Measurements from ENCODE around the gene AUTS2. TPM values are rescaled to one million over a fixed set of nuclear protein-coding genes. Genes with fewer than 3 reads are reported as not detected.

The AUTS2 gene
- total RNA-seq, 6 donors from 2014 or later = 38.9 to 151 (median 55.8) TPM

- Histone ChIP-seq H3K36me3 (no peaks in the 10 kb centered on the region), H3K4me3 (no peak overlapping the region), H3K4me1 (no peaks in the 10 kb centered on the region), H3K27ac (no peak overlapping the region), H3K27me3 (no peaks in the 10 kb centered on the region), H3K9me3 (no peaks in the 10 kb centered on the region)
- DNase-seq = no peak
- 92 to 96% methylated on average over 3 of the region's 3 CpGs for WGBS, 2 donors
- TF ChIP-seq, protein P1, sequence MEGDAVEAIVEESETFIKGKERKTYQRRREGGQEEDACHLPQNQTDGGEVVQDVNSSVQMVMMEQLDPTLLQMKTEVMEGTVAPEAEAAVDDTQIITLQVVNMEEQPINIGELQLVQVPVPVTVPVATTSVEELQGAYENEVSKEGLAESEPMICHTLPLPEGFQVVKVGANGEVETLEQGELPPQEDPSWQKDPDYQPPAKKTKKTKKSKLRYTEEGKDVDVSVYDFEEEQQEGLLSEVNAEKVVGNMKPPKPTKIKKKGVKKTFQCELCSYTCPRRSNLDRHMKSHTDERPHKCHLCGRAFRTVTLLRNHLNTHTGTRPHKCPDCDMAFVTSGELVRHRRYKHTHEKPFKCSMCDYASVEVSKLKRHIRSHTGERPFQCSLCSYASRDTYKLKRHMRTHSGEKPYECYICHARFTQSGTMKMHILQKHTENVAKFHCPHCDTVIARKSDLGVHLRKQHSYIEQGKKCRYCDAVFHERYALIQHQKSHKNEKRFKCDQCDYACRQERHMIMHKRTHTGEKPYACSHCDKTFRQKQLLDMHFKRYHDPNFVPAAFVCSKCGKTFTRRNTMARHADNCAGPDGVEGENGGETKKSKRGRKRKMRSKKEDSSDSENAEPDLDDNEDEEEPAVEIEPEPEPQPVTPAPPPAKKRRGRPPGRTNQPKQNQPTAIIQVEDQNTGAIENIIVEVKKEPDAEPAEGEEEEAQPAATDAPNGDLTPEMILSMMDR (IDR thresholded peaks at IDR 0.05) = no peak
- TF ChIP-seq POLR2AphosphoS5 (IDR thresholded peaks at IDR 0.05) = no peak
- no peak for TF ChIP-seq EP300 (IDR thresholded peaks at IDR 0.05)
- TF ChIP-seq POLR2A (IDR thresholded peaks at IDR 0.05) = no peak
- no peak for ATAC-seq (ENCODE audit: low FRiP score in 2 of 2)
Observed at GRCh38 chr7:70578131-70578530, 979.9 kb downstream of the AUTS2 start.

- Histone ChIP-seq H3K36me3 (no peaks in the 10 kb centered on the region), H3K4me1 (no peaks in the 10 kb centered on the region), H3K27me3 (no peaks in the 10 kb centered on the region), H3K4me3 (no peak overlapping the region), H3K27ac (no peak overlapping the region), H3K9me3 (no peaks in the 10 kb centered on the region)
- TF ChIP-seq EP300 (IDR thresholded peaks at IDR 0.05) (no peak), POLR2AphosphoS5 (IDR thresholded peaks at IDR 0.05) (no peak), POLR2A (IDR thresholded peaks at IDR 0.05) (no peak)
- TF ChIP-seq, protein P1 (IDR thresholded peaks at IDR 0.05) = no peak
- 77 to 80% methylated on average over 2 to 6 of the region's 6 CpGs for WGBS, 2 donors
- no peak for ATAC-seq (ENCODE audit: low FRiP score in 2 of 2)
- no peak for DNase-seq
Observed at GRCh38 chr7:70579397-70580097, 981.3 kb downstream of the AUTS2 start.

GRCh38 chr7:70580161-70580560 lies 981.9 kb downstream of the AUTS2 start:
- no peaks in the 10 kb centered on the region for H3K4me1 ChIP-seq
- H3K27ac ChIP-seq = no peak overlapping the region
- ATAC-seq (ENCODE audit: low FRiP score in 2 of 2) (no peak), DNase-seq (no peak)
- H3K9me3 ChIP-seq = no peaks in the 10 kb centered on the region
- WGBS, 2 donors = 76 to 89% methylated on average over 2 to 6 of the region's 6 CpGs
- H3K27me3 ChIP-seq = no peaks in the 10 kb centered on the region
- TF ChIP-seq, protein P1 (IDR thresholded peaks at IDR 0.05) = no peak
- TF ChIP-seq POLR2A (IDR thresholded peaks at IDR 0.05) = no peak
- no peak for TF ChIP-seq EP300 (IDR thresholded peaks at IDR 0.05)
- TF ChIP-seq POLR2AphosphoS5 (IDR thresholded peaks at IDR 0.05) = no peak
- H3K36me3 ChIP-seq = no peaks in the 10 kb centered on the region
- H3K4me3 ChIP-seq = no peak overlapping the region

GRCh38 chr7:70582927-70583895 lies 984.9 kb downstream of the AUTS2 start:
- no peaks in the 10 kb centered on the region for H3K4me1 ChIP-seq
- no peak overlapping the region for H3K27ac ChIP-seq
- DNase-seq (peak in 1 of 2 donors; percentile 49), ATAC-seq (ENCODE audit: low FRiP score in 2 of 2) (no peak)
- WGBS, 2 donors = 81 to 84% methylated on average over 18 of the region's 18 CpGs
- no peaks in the 10 kb centered on the region for H3K27me3 ChIP-seq
- TF ChIP-seq, protein P1 (IDR thresholded peaks at IDR 0.05) = no peak
- no peak for TF ChIP-seq POLR2AphosphoS5 (IDR thresholded peaks at IDR 0.05)
- no peak for TF ChIP-seq EP300 (IDR thresholded peaks at IDR 0.05)
- no peak for TF ChIP-seq POLR2A (IDR thresholded peaks at IDR 0.05)
- no peak overlapping the region for H3K4me3 ChIP-seq
- H3K36me3 ChIP-seq = no peaks in the 10 kb centered on the region
- no peaks in the 10 kb centered on the region for H3K9me3 ChIP-seq
